ENCODE data around the gene SNX30.

The SNX30 gene

GRCh38 chr9:112898872-112899311 is 148.3 kb downstream of the SNX30 start:
- H3K4me3 ChIP-seq (replicated peaks in 1 of 2; ENCODE audit: low read depth in 2 of 2, low read length in 2 of 2): no peak overlapping the region
- TF ChIP-seq CTCF (IDR thresholded peaks at IDR 0.05; ENCODE audit: low read depth, low read length): no peak
- no peak for DNase-seq (ENCODE audit: low read depth in 2 of 2)

GRCh38 chr9:112900488-112900887 is 149.9 kb downstream of the SNX30 start:
- TF ChIP-seq CTCF (IDR thresholded peaks at IDR 0.05; ENCODE audit: low read depth, low read length): no peak
- H3K4me3 ChIP-seq (replicated peaks in 1 of 2; ENCODE audit: low read depth in 2 of 2, low read length in 2 of 2): no peak overlapping the region
- no peak for DNase-seq (ENCODE audit: low read depth in 2 of 2)

GRCh38 chr9:112900901-112901300 is 150.3 kb downstream of the SNX30 start:
- no peak for TF ChIP-seq CTCF (IDR thresholded peaks at IDR 0.05; ENCODE audit: low read depth, low read length)
- H3K4me3 ChIP-seq (replicated peaks in 1 of 2; ENCODE audit: low read depth in 2 of 2, low read length in 2 of 2): no peak overlapping the region
- DNase-seq (ENCODE audit: low read depth in 2 of 2): no peak

DNA sequence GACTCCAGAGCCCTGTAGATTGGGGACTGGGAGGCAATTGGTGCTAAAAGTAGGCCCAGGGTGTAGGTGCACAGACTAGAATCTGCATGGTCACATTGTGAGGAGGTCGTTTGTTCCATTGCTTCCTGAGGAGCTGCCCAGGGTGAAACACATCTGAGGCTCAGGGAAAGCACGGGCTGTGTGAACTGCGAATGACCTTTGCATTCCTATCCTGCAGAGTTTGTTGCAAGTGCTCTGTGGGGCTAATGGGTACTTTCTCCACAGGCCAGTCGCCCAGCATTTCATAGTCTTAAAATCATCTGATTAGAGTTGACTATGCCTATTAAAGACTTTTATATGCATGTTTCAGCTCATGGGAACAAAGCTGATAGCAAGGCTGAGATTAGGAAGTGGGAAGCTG is 154.5 kb downstream of the SNX30 start:
- TF ChIP-seq CTCF (IDR thresholded peaks at IDR 0.05; ENCODE audit: low read depth, low read length): no peak
- DNase-seq (ENCODE audit: low read depth in 2 of 2): no peak
- H3K4me3 ChIP-seq (replicated peaks in 1 of 2; ENCODE audit: low read depth in 2 of 2, low read length in 2 of 2): no peak overlapping the region

GRCh38 chr9:112911736-112912135 is 161.2 kb downstream of the SNX30 start:
- no peak overlapping the region for H3K4me3 ChIP-seq (replicated peaks in 1 of 2; ENCODE audit: low read depth in 2 of 2, low read length in 2 of 2)
- no peak for TF ChIP-seq CTCF (IDR thresholded peaks at IDR 0.05; ENCODE audit: low read depth, low read length)
- no peak for DNase-seq (ENCODE audit: low read depth in 2 of 2)

GRCh38 chr9:112912636-112913035 is 162.1 kb downstream of the SNX30 start:
- H3K4me3 ChIP-seq (replicated peaks in 1 of 2; ENCODE audit: low read depth in 2 of 2, low read length in 2 of 2): no peak overlapping the region
- no peak for DNase-seq (ENCODE audit: low read depth in 2 of 2)
- no peak for TF ChIP-seq CTCF (IDR thresholded peaks at IDR 0.05; ENCODE audit: low read depth, low read length)

GRCh38 chr9:112913326-112913725 is 162.8 kb downstream of the SNX30 start:
- no peak for DNase-seq (ENCODE audit: low read depth in 2 of 2)
- H3K4me3 ChIP-seq (replicated peaks in 1 of 2; ENCODE audit: low read depth in 2 of 2, low read length in 2 of 2): no peak overlapping the region
- no peak for TF ChIP-seq CTCF (IDR thresholded peaks at IDR 0.05; ENCODE audit: low read depth, low read length)
